Measurements from ENCODE around the gene FRG2B.
"Not testable (repeated sequence)": the region's sequence is repeated elsewhere in the genome, so short reads cannot be mapped to it uniquely, and the experiment has no call there.

Gene FRG2B

GRCh38 chr10:133617196-133617595 lies 9.4 kb downstream of the FRG2B start:
- no peak for FAIRE-seq
- no peak for TF ChIP-seq SPI1 (IDR thresholded peaks at IDR 0.05; ENCODE audit: low read depth, low read length)
- TF ChIP-seq POLR2A (IDR thresholded peaks at IDR 0.05; ENCODE audit: low read depth, low read length): no peak
- no peak for TF ChIP-seq POU2F2 (IDR thresholded peaks at IDR 0.05; ENCODE audit: low read depth, low read length)
- no peak for TF ChIP-seq POLR2AphosphoS5 (IDR thresholded peaks at IDR 0.05; ENCODE audit: low read depth, low read length)
- no peak for TF ChIP-seq PAX5 (IDR thresholded peaks at IDR 0.05; ENCODE audit: insufficient read depth, low read length, severe bottlenecking)
- TF ChIP-seq TAF1 (IDR thresholded peaks at IDR 0.05; ENCODE audit: low read depth, low read length): no peak
- no peak for DNase-seq (ENCODE audit: insufficient read length, low spot score)

GRCh38 chr10:133616371-133617130 lies 10.0 kb downstream of the FRG2B start:
- no peak for DNase-seq (ENCODE audit: insufficient read length, low spot score)
- TF ChIP-seq POLR2AphosphoS5 (IDR thresholded peaks at IDR 0.05; ENCODE audit: low read depth, low read length): no peak
- TF ChIP-seq POLR2A (IDR thresholded peaks at IDR 0.05; ENCODE audit: low read depth, low read length): no peak
- TF ChIP-seq TAF1 (IDR thresholded peaks at IDR 0.05; ENCODE audit: low read depth, low read length): no peak
- FAIRE-seq: no peak

GRCh38 chr10:133614830-133615580 lies 11.6 kb downstream of the FRG2B start:
- DNase-seq (ENCODE audit: insufficient read length, low spot score): no peak
- no peak for FAIRE-seq
- TF ChIP-seq TAF1 (IDR thresholded peaks at IDR 0.05; ENCODE audit: low read depth, low read length) (no peak), PAX5 (IDR thresholded peaks at IDR 0.05; ENCODE audit: insufficient read depth, low read length, severe bottlenecking) (no peak), SPI1 (IDR thresholded peaks at IDR 0.05; ENCODE audit: low read depth, low read length) (no peak), POU2F2 (IDR thresholded peaks at IDR 0.05; ENCODE audit: low read depth, low read length) (no peak)

GRCh38 chr10:133613699-133614098 lies 12.9 kb downstream of the FRG2B start:
- DNase-seq (ENCODE audit: insufficient read length, low spot score) (no peak), FAIRE-seq (no peak)
- no peak for TF ChIP-seq POU2F2 (IDR thresholded peaks at IDR 0.05; ENCODE audit: low read depth, low read length)
- no peak for TF ChIP-seq PAX5 (IDR thresholded peaks at IDR 0.05; ENCODE audit: insufficient read depth, low read length, severe bottlenecking)
- TF ChIP-seq POLR2A (IDR thresholded peaks at IDR 0.05; ENCODE audit: low read depth, low read length): no peak
- no peak for TF ChIP-seq POLR2AphosphoS5 (IDR thresholded peaks at IDR 0.05; ENCODE audit: low read depth, low read length)
- TF ChIP-seq TAF1 (IDR thresholded peaks at IDR 0.05; ENCODE audit: low read depth, low read length): no peak
- no peak for TF ChIP-seq SPI1 (IDR thresholded peaks at IDR 0.05; ENCODE audit: low read depth, low read length)

- FAIRE-seq: no peak
- DNase-seq (ENCODE audit: insufficient read length, low spot score): no peak
- TF ChIP-seq POLR2A (IDR thresholded peaks at IDR 0.05; ENCODE audit: low read depth, low read length) (no peak), POLR2AphosphoS5 (IDR thresholded peaks at IDR 0.05; ENCODE audit: low read depth, low read length) (no peak), TAF1 (IDR thresholded peaks at IDR 0.05; ENCODE audit: low read depth, low read length) (no peak)
Measured at GRCh38 chr10:133611079-133611478, 15.5 kb downstream of the FRG2B start.

GRCh38 chr10:133608855-133609254 lies 17.7 kb downstream of the FRG2B start:
- FAIRE-seq: no peak
- DNase-seq (ENCODE audit: insufficient read length, low spot score): no peak
- no peak for TF ChIP-seq POLR2A (IDR thresholded peaks at IDR 0.05; ENCODE audit: low read depth, low read length)
- no peak for TF ChIP-seq TAF1 (IDR thresholded peaks at IDR 0.05; ENCODE audit: low read depth, low read length)
- TF ChIP-seq POLR2AphosphoS5 (IDR thresholded peaks at IDR 0.05; ENCODE audit: low read depth, low read length): no peak
- no peak for TF ChIP-seq PAX5 (IDR thresholded peaks at IDR 0.05; ENCODE audit: insufficient read depth, low read length, severe bottlenecking)
- no peak for TF ChIP-seq SPI1 (IDR thresholded peaks at IDR 0.05; ENCODE audit: low read depth, low read length)
- no peak for TF ChIP-seq POU2F2 (IDR thresholded peaks at IDR 0.05; ENCODE audit: low read depth, low read length)

- not testable (repeated sequence) for FAIRE-seq; DNase-seq (ENCODE audit: insufficient read length, low spot score)
Measured at GRCh38 chr10:133603434-133603833, 23.2 kb downstream of the FRG2B start.

GRCh38 chr10:133600657-133601056 lies 25.9 kb downstream of the FRG2B start:
- no peak for DNase-seq (ENCODE audit: insufficient read length, low spot score)
- no peak for FAIRE-seq
- TF ChIP-seq TAF1 (IDR thresholded peaks at IDR 0.05; ENCODE audit: low read depth, low read length) (no peak), POU2F2 (IDR thresholded peaks at IDR 0.05; ENCODE audit: low read depth, low read length) (no peak), POLR2A (IDR thresholded peaks at IDR 0.05; ENCODE audit: low read depth, low read length) (no peak)

- not testable (repeated sequence) for DNase-seq (ENCODE audit: insufficient read length, low spot score); FAIRE-seq
Measured at GRCh38 chr10:133599869-133600268, 26.7 kb downstream of the FRG2B start.

- FAIRE-seq (no peak), DNase-seq (ENCODE audit: insufficient read length, low spot score) (no peak)
- TF ChIP-seq POLR2AphosphoS5 (IDR thresholded peaks at IDR 0.05; ENCODE audit: low read depth, low read length): no peak
- no peak for TF ChIP-seq SPI1 (IDR thresholded peaks at IDR 0.05; ENCODE audit: low read depth, low read length)
- TF ChIP-seq POU2F2 (IDR thresholded peaks at IDR 0.05; ENCODE audit: low read depth, low read length): no peak
- no peak for TF ChIP-seq POLR2A (IDR thresholded peaks at IDR 0.05; ENCODE audit: low read depth, low read length)
- no peak for TF ChIP-seq TAF1 (IDR thresholded peaks at IDR 0.05; ENCODE audit: low read depth, low read length)
- no peak for TF ChIP-seq PAX5 (IDR thresholded peaks at IDR 0.05; ENCODE audit: insufficient read depth, low read length, severe bottlenecking)
Measured at GRCh38 chr10:133592716-133593115, 33.9 kb downstream of the FRG2B start.
